H1 (cell line): ENCODE data around the gene VSIG10L2. TPM values are rescaled to one million over a fixed set of nuclear protein-coding genes. Genes with fewer than 3 reads are reported as not detected.

Experiments used
- CTCF ChIA-PET: fragments of 300-600 bp; sonication (Branson Sonifier 250); formaldehyde crosslinking; loops from one replicate; lab custom pipeline; 2021; ENCODE audit not compliant: partially characterized antibody; lab: Charles Lee
- POLR2A ChIA-PET: fragments of 300-600 bp; sonication (Branson Sonifier 250); formaldehyde crosslinking; loops from one replicate; lab custom pipeline; 2021; ENCODE audit warnings: inconsistent platforms; ENCODE audit not compliant: partially characterized antibody; lab: Charles Lee
- DNase-seq, 2 experiments: peaks; one replicate each; pipeline versions ENCODE4 v3.0.0 to v3.0.0-alpha.2; 2010 to 2022; ENCODE audit warnings: low spot score in 2 of 2, low read depth in 1 of 2, mixed read lengths in 1 of 2
- FAIRE-seq: peaks from 2 replicates; lab custom pipeline; 2011; peaks lifted over from hg19 to GRCh38; lab: Jason Lieb, UNC
- H2AFZ ChIP-seq: 2 replicates; pipeline ENCODE4 v1.8.1; 2012; ENCODE audit warnings: low read length, inconsistent platforms
- H2AK5ac ChIP-seq: 2 replicates; pipeline ENCODE4 v1.6.1; 2013; ENCODE audit warnings: low read depth, low read length
- H2BK120ac ChIP-seq: replicated peaks from 2 replicates; pipeline ENCODE3; 2013; ENCODE audit warnings: low read depth, low read length, inconsistent platforms
- H2BK12ac ChIP-seq: 2 replicates; pipeline ENCODE4 v1.6.1; 2013; ENCODE audit warnings: low read depth, low read length
- H2BK15ac ChIP-seq: 2 replicates; pipeline ENCODE4 v1.6.1; 2013; ENCODE audit warnings: low read length
- H2BK20ac ChIP-seq: 2 replicates; pipeline ENCODE4 v1.6.1; 2013; ENCODE audit warnings: low read length
- H2BK5ac ChIP-seq: 2 replicates; pipeline ENCODE4 v1.6.1; 2013; ENCODE audit warnings: low read depth, low read length
- H3K14ac ChIP-seq: 2 replicates; pipeline ENCODE4 v1.6.1; 2013; ENCODE audit warnings: inconsistent platforms; ENCODE audit not compliant: insufficient read length
- H3K18ac ChIP-seq: 2 replicates; pipeline ENCODE4 v1.6.1; 2013; ENCODE audit warnings: low read length; ENCODE audit errors: extremely low read depth
- H3K23ac ChIP-seq: 2 replicates; pipeline ENCODE4 v1.6.1; 2013; ENCODE audit warnings: inconsistent platforms; ENCODE audit not compliant: insufficient read length
- H3K23me2 ChIP-seq: 2 replicates; pipeline ENCODE4 v1.6.1; 2013; ENCODE audit warnings: low read depth, low read length
- H3K27ac ChIP-seq: 2 replicates; pipeline ENCODE4 v1.6.1; 2011; ENCODE audit warnings: low read depth, low read length, inconsistent platforms
- H3K27me3 ChIP-seq, 4 experiments: replicated peaks in 1 of 4; 1 replicate in 1 of 4; 2 replicates in 3 of 4; pipeline versions ENCODE4 v1.6.1 to v1.8.1; 2011 to 2013; ENCODE audit warnings: low read length in 3 of 4, mild to moderate bottlenecking in 3 of 4, inconsistent platforms in 2 of 4, mixed read lengths in 2 of 4, moderate library complexity in 1 of 4; ENCODE audit not compliant: control insufficient read depth in 3 of 4, insufficient read depth in 3 of 4; ENCODE audit errors: extremely low read depth in 1 of 4
- H3K36me3 ChIP-seq, 4 experiments: 2 replicates each; pipeline versions ENCODE4 v1.6.1 to v1.8.1; 2011 to 2013; ENCODE audit warnings: mild to moderate bottlenecking in 4 of 4, low read length in 3 of 4, moderate library complexity in 2 of 4, control low read depth in 1 of 4, inconsistent platforms in 1 of 4; ENCODE audit not compliant: insufficient read depth in 4 of 4, control insufficient read depth in 2 of 4
- H3K4ac ChIP-seq: replicated peaks from 2 replicates; pipeline ENCODE3; 2013; ENCODE audit warnings: low read length, low read depth, mixed read lengths, inconsistent platforms; ENCODE audit not compliant: insufficient read length
- H3K4me1 ChIP-seq, 4 experiments: replicated peaks in 1 of 4; 1 replicate in 1 of 4; 2 replicates in 3 of 4; pipeline versions ENCODE4 v1.6.1 to v1.8.1; 2011 to 2013; ENCODE audit warnings: low read length in 3 of 4, inconsistent platforms in 2 of 4, mixed read lengths in 1 of 4; ENCODE audit not compliant: insufficient read depth in 4 of 4, control insufficient read depth in 3 of 4
- H3K4me2 ChIP-seq, 2 experiments: 2 replicates each; pipeline versions ENCODE4 v1.6.1 to v1.8.1; 2011 to 2013; ENCODE audit warnings: low read depth in 2 of 2, low read length in 2 of 2, control low read depth in 1 of 2, inconsistent platforms in 1 of 2, mild to moderate bottlenecking in 1 of 2; ENCODE audit not compliant: insufficient read depth in 1 of 2
- H3K4me3 ChIP-seq, 4 experiments: fragments of 200-600, 300-600 bp in 1 of 4; sonication (generic), shearing (Covaris generic), sonication (Bioruptor Twin) in 1 of 4; 2 replicates each; pipeline versions ENCODE4 v1.5.1 to v1.8.1; 2011 to 2016; ENCODE audit warnings: low read length in 4 of 4, low read depth in 3 of 4, control low read depth in 2 of 4, inconsistent platforms in 2 of 4, mild to moderate bottlenecking in 2 of 4, mixed read lengths in 1 of 4, moderate library complexity in 1 of 4; ENCODE audit not compliant: insufficient read depth in 2 of 4; ENCODE audit errors: extremely low read depth in 1 of 4
- H3K56ac ChIP-seq: replicated peaks from 2 replicates; pipeline ENCODE3; 2013; ENCODE audit warnings: low read depth, mild to moderate bottlenecking, mixed read lengths, low read length, inconsistent platforms; ENCODE audit not compliant: insufficient read length
- H3K79me1 ChIP-seq: 2 replicates; pipeline ENCODE4 v1.6.1; 2013; ENCODE audit warnings: low read depth, low read length, control low read depth
- H3K79me2 ChIP-seq, 2 experiments: 2 replicates each; pipeline versions ENCODE4 v1.6.1 to v1.8.1; 2012 to 2013; ENCODE audit warnings: low read length in 2 of 2, mild to moderate bottlenecking in 2 of 2, inconsistent platforms in 1 of 2; ENCODE audit not compliant: insufficient read depth in 2 of 2, control insufficient read depth in 1 of 2
- H3K9ac ChIP-seq, 4 experiments: replicated peaks in 1 of 4; 1 replicate in 1 of 4; 2 replicates in 3 of 4; pipeline versions ENCODE4 v1.6.1 to v1.8.1; 2011 to 2013; ENCODE audit warnings: low read depth in 3 of 4, low read length in 3 of 4, control low read depth in 2 of 4, mild to moderate bottlenecking in 2 of 4, moderate library complexity in 2 of 4, inconsistent platforms in 1 of 4; ENCODE audit errors: extremely low read depth in 1 of 4
- H3K9me3 ChIP-seq, 2 experiments: 2 replicates each; pipeline versions ENCODE4 v1.6.1 to v1.8.1; 2012 to 2013; ENCODE audit warnings: mild to moderate bottlenecking in 2 of 2, moderate library complexity in 2 of 2, control low read depth in 1 of 2, inconsistent platforms in 1 of 2, low read depth in 1 of 2, low read length in 1 of 2, mixed read lengths in 1 of 2; ENCODE audit not compliant: insufficient read depth in 2 of 2
- H4K20me1 ChIP-seq, 2 experiments: replicated peaks in 1 of 2; 2 replicates each; pipeline versions ENCODE3 to v1.8.1; 2011 to 2013; ENCODE audit warnings: inconsistent platforms in 2 of 2, low read length in 2 of 2, mild to moderate bottlenecking in 1 of 2; ENCODE audit not compliant: insufficient read depth in 2 of 2, control insufficient read depth in 1 of 2
- H4K5ac ChIP-seq: 2 replicates; pipeline ENCODE4 v1.6.1; 2013; ENCODE audit warnings: low read length, low read depth, mixed read lengths, inconsistent platforms; ENCODE audit not compliant: insufficient read length
- H4K8ac ChIP-seq: 2 replicates; pipeline ENCODE4 v1.8.0; 2013; ENCODE audit warnings: mild to moderate bottlenecking, moderate library complexity, low read length, inconsistent platforms; ENCODE audit not compliant: insufficient read depth; ENCODE audit errors: extremely low read depth
- H4K91ac ChIP-seq: replicated peaks from 2 replicates; pipeline ENCODE3; 2013; ENCODE audit warnings: low read length, mixed read lengths, inconsistent platforms; ENCODE audit not compliant: insufficient read length
- CREB1 ChIP-seq: IDR thresholded peaks from 2 replicates; pipeline ENCODE4 v1.6.1; 2012; ENCODE audit warnings: inconsistent platforms
- EZH2 ChIP-seq: fragments of 200-600 bp; sonication (generic); IDR thresholded peaks from 2 replicates; pipeline ENCODE4 v1.7.1; 2012; ENCODE audit warnings: low read depth, mild to moderate bottlenecking, moderate library complexity, low read length, inconsistent platforms; ENCODE audit not compliant: severe bottlenecking
- FOSL1 ChIP-seq: IDR thresholded peaks from 2 replicates; pipeline ENCODE4 v1.6.1; 2011; ENCODE audit warnings: mild to moderate bottlenecking, low read depth, low read length, moderate library complexity; ENCODE audit not compliant: insufficient read depth
- GTF2F1 ChIP-seq: IDR thresholded peaks from 2 replicates; pipeline ENCODE4 v1.6.1; 2012; ENCODE audit warnings: low read depth, low read length, improper control_type of control experiment, borderline replicate concordance
- HDAC2 ChIP-seq, 2 experiments: fragments of 300-600 bp in 1 of 2; sonication (generic) in 1 of 2; IDR thresholded peaks; 2 replicates each; pipeline ENCODE4 v1.6.1; 2011 to 2012; ENCODE audit warnings: low read depth in 2 of 2, low read length in 2 of 2, mild to moderate bottlenecking in 2 of 2, moderate library complexity in 2 of 2, borderline replicate concordance in 1 of 2, inconsistent platforms in 1 of 2
- KDM5A ChIP-seq: fragments of 200-600 bp; IDR thresholded peaks from 2 replicates; pipeline ENCODE4 v1.7.1; 2012; ENCODE audit warnings: mild to moderate bottlenecking, low read length, inconsistent platforms, mixed read lengths
- RNF2 ChIP-seq: fragments of 200-900, 300-1000 bp; sonication (generic); IDR thresholded peaks from 2 replicates; pipeline ENCODE4 v1.7.1; 2016; ENCODE audit warnings: borderline replicate concordance, low read depth, mild to moderate bottlenecking, antibody characterized with exemption, low read length; ENCODE audit not compliant: poor library complexity, severe bottlenecking; ENCODE audit errors: missing control alignments
- TAF1 ChIP-seq: IDR thresholded peaks from 2 replicates; pipeline ENCODE4 v1.6.1; 2011; ENCODE audit warnings: mild to moderate bottlenecking, low read depth, low read length
- ZNF274 ChIP-seq: IDR thresholded peaks from 2 replicates; pipeline ENCODE4 v1.7.0; 2012; ENCODE audit warnings: low read length, borderline replicate concordance; ENCODE audit errors: extremely low read depth
- WGBS, 2 experiments: shearing (Covaris generic) in 1 of 2; methylation state at CpG; one replicate each; pipeline versions ENCODE4 v1.1.6 to v1.1.7; 2013 to 2015; ENCODE audit warnings: low lambda C conversion rate in 2 of 2, mixed read lengths in 2 of 2, inconsistent platforms in 1 of 2, low coverage in 1 of 2, missing lambda C conversion rate in 1 of 2; ENCODE audit not compliant: insufficient replicate concordance in 2 of 2, insufficient coverage in 1 of 2, insufficient read length in 1 of 2; ENCODE audit errors: extremely low coverage in 1 of 2, missing lambda C conversion rate in 1 of 2; 5-methylcytosine and 5-hydroxymethylcytosine counted together
- polyA plus RNA-seq, 7 experiments: library from polyadenylated mRNA; depleted of rRNA in 3 of 7; stranded (reverse) in 5 of 7; unstranded in 2 of 7; fragments of >200 nt in 5 of 7; fragments of 200-250 nt in 2 of 7; gene quantifications; 1 replicate in 5 of 7; 2 replicates in 1 of 7; 4 replicates in 1 of 7; pipeline versions ENCODE4 v1.2.1 to v1.2.3, GENCODE V29; 2011 to 2013; ENCODE audit warnings: missing spikeins in 2 of 7, mixed read lengths in 2 of 7
- total RNA-seq: library from RNA; stranded (reverse); fragmentation: NEBNext Ultra II Directional; extraction: Animal tissue kit (Norgen Biotek cat#: 25700); gene quantifications from 2 replicates; pipeline ENCODE4 v1.2.1, GENCODE V29; 2021

VSIG10L2 gene
- total and polyA plus RNA-seq, 2 of the 8 experiments (the other 6 are each of a cell fraction or from before 2014, with no cell fraction given) = not detected

DNA sequence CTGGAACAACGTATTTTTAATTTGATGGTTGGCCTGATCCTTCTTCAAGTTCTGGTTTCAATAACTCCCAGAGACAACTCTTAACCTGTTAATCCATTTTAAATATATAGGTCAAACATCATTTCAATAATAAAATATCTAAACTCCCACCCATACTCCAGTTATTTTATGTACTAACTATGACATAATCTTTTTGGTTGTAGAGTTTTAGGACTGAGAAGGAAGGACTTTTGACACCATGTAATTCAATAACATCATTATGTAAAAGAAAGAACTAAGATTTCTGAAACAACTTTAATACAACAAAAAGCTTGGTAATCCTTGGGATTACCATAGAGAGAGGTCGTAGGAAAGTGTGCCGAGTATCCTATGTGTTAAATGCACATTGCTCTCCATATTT lies 31.5 kb downstream of the VSIG10L2 start:
- H3K9me3 ChIP-seq = no peaks in the 10 kb centered on the region
- H3K36me3 ChIP-seq = peaks cover 0 to 17% (median 0%) of the 10 kb centered on the region in 4 experiments; a peak in 3 of 8 replicates
- no peaks in the 10 kb centered on the region for H4K20me1 ChIP-seq
- no peaks in the 10 kb centered on the region for H3K23me2 ChIP-seq
- H2AK5ac ChIP-seq = no peak overlapping the region
- no peak overlapping the region for H4K91ac ChIP-seq
- no peaks in the 10 kb centered on the region for H3K27me3 ChIP-seq
- no peak overlapping the region for H2BK15ac ChIP-seq
- no peak for FAIRE-seq
- H3K27ac ChIP-seq = no peak overlapping the region
- no peak overlapping the region for H2BK12ac ChIP-seq
- no peak overlapping the region for H3K4me3 ChIP-seq
- H2BK120ac ChIP-seq = no peak overlapping the region
- no peak for DNase-seq
- H3K4me1 ChIP-seq = peaks cover 0 to 3% (median 0%) of the 10 kb centered on the region in 4 experiments; a peak in 2 of 7 replicates
- no peak overlapping the region for H3K14ac ChIP-seq
- no peak overlapping the region for H3K9ac ChIP-seq
- TF ChIP-seq CREB1 (no peak), FOSL1 (no peak), TAF1 (no peak), ZNF274 (no peak), KDM5A (no peak), GTF2F1 (no peak), HDAC2 (IDR thresholded peaks at IDR 0.05; ENCODE audit: borderline replicate concordance in 1 of 2, low read depth in 2 of 2, low read length in 2 of 2) (no peak), RNF2 (no peak), EZH2 (no peak)
- TF ChIP-seq, all 59 proteins: peak for 0
- no peak overlapping the region for H3K23ac ChIP-seq
- no peak overlapping the region for H4K8ac ChIP-seq
- H3K18ac ChIP-seq = no peak overlapping the region
- no peak overlapping the region for H2BK5ac ChIP-seq
- no peak overlapping the region for H3K56ac ChIP-seq
- H4K5ac ChIP-seq = no peak overlapping the region
- CTCF ChIA-PET = interaction anchor here (0.6 to 1.1 kb wide), 2 partner anchors 35 to 1013 kb away, joined by 3 read pairs; no protein-coding TSS in a partner anchor
- H3K79me1 ChIP-seq = no peaks in the 10 kb centered on the region
- H2AFZ ChIP-seq = no peak overlapping the region
- H3K4me2 ChIP-seq = no peak overlapping the region
- POLR2A ChIA-PET = no interaction called here
- 89% methylated on average over 3 of the region's 3 CpGs; no CpG with 5 or more reads in 1 of the 2 experiments for WGBS, 2 experiments
- H2BK20ac ChIP-seq = no peak overlapping the region
- no peaks in the 10 kb centered on the region for H3K79me2 ChIP-seq
- H3K4ac ChIP-seq = no peak overlapping the region
